Activated CD4-positive, alpha-beta memory T cell treated with anti-CD3 and anti-CD28 coated beads, Interleukin-2, amount 10 ng/mL, durations not matched to agents 7 days and 5 days (primary cell): Measurements from ENCODE around the gene ARX. TPM values are rescaled to one million over a fixed set of nuclear protein-coding genes. Genes with fewer than 3 reads are reported as not detected.

Experiments used
- CTCF ChIA-PET: fragments of 350-600 bp; sonication (Branson Sonifier 250); formaldehyde crosslinking; loops from one replicate; lab custom pipeline; 2021; ENCODE audit warnings: antibody characterized with exemption, inconsistent platforms; lab: Charles Lee
- POLR2A ChIA-PET: fragments of 350-600 bp; sonication (Branson Sonifier 250); formaldehyde crosslinking; loops from one replicate; lab custom pipeline; 2021; ENCODE audit warnings: antibody characterized with exemption; lab: Charles Lee
- DNase-seq: peaks from one replicate; pipeline ENCODE4 v3.0.0-alpha.2; 2020
- H3K27ac Mint-ChIP-seq: one replicate; pipeline ENCODE4 v1.8.0; 2021; ENCODE audit warnings: mild to moderate bottlenecking, mixed read lengths
- H3K27me3 Mint-ChIP-seq: one replicate; pipeline ENCODE4 v1.8.0; 2021; ENCODE audit warnings: mixed read lengths
- H3K36me3 Mint-ChIP-seq: one replicate; pipeline ENCODE4 v1.8.0; 2021; ENCODE audit warnings: low read depth, mixed read lengths
- H3K4me1 Mint-ChIP-seq: one replicate; pipeline ENCODE4 v1.8.0; 2021; ENCODE audit warnings: mixed read lengths
- H3K4me3 Mint-ChIP-seq: one replicate; pipeline ENCODE4 v1.8.0; 2021; ENCODE audit warnings: mild to moderate bottlenecking, mixed read lengths
- H3K9me3 Mint-ChIP-seq: one replicate; pipeline ENCODE4 v1.8.0; 2021; ENCODE audit warnings: mixed read lengths
- total RNA-seq, 2 experiments: library from RNA; stranded (reverse); gene quantifications; one replicate each; pipeline ENCODE4 v1.2.3, GENCODE V29; 2021

Gene ARX
- total RNA-seq, 2 experiments from 2014 or later = not detected

DNA sequence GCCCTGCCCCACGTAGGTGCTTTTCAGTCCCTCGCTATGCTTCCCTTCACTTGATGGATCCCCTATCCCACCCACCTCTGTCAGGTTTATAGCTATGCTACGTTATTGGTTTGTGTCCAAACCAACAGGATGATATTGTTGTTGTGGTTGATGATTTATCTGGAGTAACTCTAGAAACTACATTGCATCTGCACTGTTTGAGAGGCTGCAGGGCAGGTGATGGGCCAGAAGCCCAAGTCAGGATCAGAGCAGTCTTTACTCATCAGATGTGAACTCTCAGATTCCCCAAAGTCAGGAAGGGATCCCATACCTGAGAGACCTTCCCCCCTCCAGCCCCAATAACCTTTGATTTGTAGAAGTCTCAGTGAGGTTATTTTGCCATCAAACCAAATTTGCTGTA, 34.7 kb downstream of the ARX start:
- POLR2A ChIA-PET = no interaction called here
- CTCF ChIA-PET = no interaction called here
- Mint-ChIP-seq H3K4me3 (no peak overlapping the region), H3K4me1 (peaks cover 2% of the 10 kb centered on the region), H3K27me3 (no peaks in the 10 kb centered on the region), H3K36me3 (no peaks in the 10 kb centered on the region), H3K27ac (no peak overlapping the region), H3K9me3 (no peaks in the 10 kb centered on the region)
- no peak for DNase-seq

DNA sequence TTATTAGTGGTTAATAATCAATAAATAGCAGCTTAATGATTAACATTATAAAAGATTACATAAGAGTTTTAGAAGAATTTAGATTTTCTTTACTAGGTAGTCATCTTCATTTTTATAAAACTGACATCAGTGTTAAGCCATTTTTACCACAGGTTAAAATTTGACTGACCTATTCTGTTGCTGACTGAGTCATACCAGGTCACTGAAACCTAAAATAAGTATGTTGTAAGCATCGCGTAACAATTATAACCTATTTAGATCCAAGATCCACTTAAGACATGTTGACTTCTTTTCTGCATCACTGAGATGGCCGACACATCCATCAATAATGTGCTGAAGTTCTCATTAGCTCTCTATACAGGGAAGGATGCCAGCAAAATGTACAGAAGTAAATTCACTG, 36.7 kb downstream of the ARX start:
- Mint-ChIP-seq H3K4me3 (no peak overlapping the region), H3K36me3 (no peaks in the 10 kb centered on the region), H3K27ac (no peak overlapping the region), H3K27me3 (no peaks in the 10 kb centered on the region), H3K9me3 (no peaks in the 10 kb centered on the region), H3K4me1 (peaks cover 2% of the 10 kb centered on the region)
- CTCF ChIA-PET = no interaction called here
- POLR2A ChIA-PET = no interaction called here
- DNase-seq = no peak

DNA sequence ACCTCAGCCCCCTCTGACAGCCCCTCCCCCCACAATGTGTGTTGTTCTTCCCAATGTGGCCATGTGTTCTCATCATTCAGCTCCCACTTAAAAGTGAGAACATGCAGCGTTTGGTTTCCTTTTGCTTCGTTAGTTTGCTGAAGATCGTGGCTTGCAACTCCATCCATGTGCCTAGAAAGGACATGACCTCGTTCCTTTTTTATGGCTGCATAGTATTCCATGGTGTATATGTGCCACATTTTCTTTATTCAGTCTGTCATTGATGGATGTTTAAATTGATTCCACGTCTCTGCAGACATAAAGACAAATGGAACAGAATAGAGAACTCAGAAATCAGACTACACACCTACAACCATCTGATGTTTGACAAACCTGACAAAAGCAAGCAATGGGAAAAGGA, 46.0 kb downstream of the ARX start:
- ChIA-PET CTCF (no interaction called here), POLR2A (no interaction called here)
- no peaks in the 10 kb centered on the region for H3K4me1 Mint-ChIP-seq

DNA sequence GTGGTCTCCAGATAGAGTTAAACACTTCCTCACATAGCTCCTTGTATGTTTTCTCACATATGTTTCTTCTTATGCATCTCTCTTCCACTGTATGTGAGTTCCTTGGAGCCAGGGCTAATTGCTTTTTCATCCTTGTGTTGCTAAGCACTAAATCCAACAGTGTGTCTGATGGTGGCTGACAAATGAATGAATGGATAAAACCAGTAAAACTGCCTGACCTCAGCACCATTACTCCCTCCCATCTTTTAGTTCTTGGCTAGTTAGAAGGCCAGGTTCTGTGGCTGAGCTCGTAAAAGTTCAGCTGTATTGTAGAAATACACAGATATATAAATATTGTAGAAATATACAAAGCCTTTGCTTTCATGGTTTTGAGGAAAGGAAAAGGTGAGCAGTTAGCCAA, 50.4 kb downstream of the ARX start:
- H3K4me3 Mint-ChIP-seq = no peak overlapping the region
- CTCF ChIA-PET = no interaction called here
- no peaks in the 10 kb centered on the region for H3K4me1 Mint-ChIP-seq
- no peaks in the 10 kb centered on the region for H3K27me3 Mint-ChIP-seq
- H3K9me3 Mint-ChIP-seq = no peaks in the 10 kb centered on the region
- H3K36me3 Mint-ChIP-seq = peaks cover 11% of the 10 kb centered on the region
- POLR2A ChIA-PET = no interaction called here
- H3K27ac Mint-ChIP-seq = no peak overlapping the region
- no peak for DNase-seq

More for the DNA sequence above, 46.0 kb downstream of the ARX start:
- no peak overlapping the region for H3K4me3 Mint-ChIP-seq
- H3K27me3 Mint-ChIP-seq = no peaks in the 10 kb centered on the region
- no peak overlapping the region for H3K27ac Mint-ChIP-seq
- DNase-seq = no peak
- H3K36me3 Mint-ChIP-seq = peaks cover 11% of the 10 kb centered on the region
- H3K9me3 Mint-ChIP-seq = no peaks in the 10 kb centered on the region

GRCh38 chrX:24963823-24964222, 51.9 kb downstream of the ARX start:
- H3K9me3 Mint-ChIP-seq = no peaks in the 10 kb centered on the region

DNA sequence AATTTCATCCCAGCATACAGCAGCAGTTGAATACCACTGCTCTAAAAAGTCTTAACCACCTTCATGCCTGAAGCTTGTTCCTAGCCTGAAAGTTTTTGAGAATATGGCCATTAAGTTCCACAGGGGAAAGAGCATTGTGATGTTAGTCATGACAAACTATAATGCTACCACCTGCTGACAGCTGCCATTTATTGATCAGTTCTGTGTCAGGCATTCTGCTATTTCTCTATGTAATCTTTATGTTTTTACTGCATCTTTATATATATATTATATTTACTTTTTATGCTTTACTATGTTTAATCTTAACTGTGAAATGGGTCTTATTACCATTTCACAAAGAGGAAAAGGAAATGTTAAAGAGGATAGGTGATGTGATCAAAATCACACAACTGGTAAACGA, 54.0 kb downstream of the ARX start:
- H3K27ac Mint-ChIP-seq = no peak overlapping the region
- peaks cover 7% of the 10 kb centered on the region for H3K36me3 Mint-ChIP-seq
- DNase-seq = no peak
- H3K4me1 Mint-ChIP-seq = no peaks in the 10 kb centered on the region
- no peaks in the 10 kb centered on the region for H3K9me3 Mint-ChIP-seq
- H3K27me3 Mint-ChIP-seq = no peaks in the 10 kb centered on the region
- no peak overlapping the region for H3K4me3 Mint-ChIP-seq
- ChIA-PET CTCF (no interaction called here), POLR2A (no interaction called here)

More at GRCh38 chrX:24963823-24964222, 51.9 kb downstream of the ARX start:
- H3K27ac Mint-ChIP-seq = no peak overlapping the region
- H3K27me3 Mint-ChIP-seq = no peaks in the 10 kb centered on the region
- CTCF ChIA-PET = interaction anchor here (0.5 kb wide), 1 partner anchor 76 kb away, joined by 5 read pairs; no protein-coding TSS in a partner anchor
- peaks cover 3% of the 10 kb centered on the region for H3K36me3 Mint-ChIP-seq
- POLR2A ChIA-PET = no interaction called here
- H3K4me3 Mint-ChIP-seq = no peak overlapping the region
- no peaks in the 10 kb centered on the region for H3K4me1 Mint-ChIP-seq
- no peak for DNase-seq

GRCh38 chrX:24956828-24957227, 58.9 kb downstream of the ARX start:
- Mint-ChIP-seq H3K4me1 (no peaks in the 10 kb centered on the region), H3K9me3 (no peaks in the 10 kb centered on the region), H3K36me3 (peaks cover 4% of the 10 kb centered on the region), H3K27ac (no peak overlapping the region), H3K4me3 (no peak overlapping the region), H3K27me3 (no peaks in the 10 kb centered on the region)
- no peak for DNase-seq
- POLR2A ChIA-PET = no interaction called here
- CTCF ChIA-PET = no interaction called here

DNA sequence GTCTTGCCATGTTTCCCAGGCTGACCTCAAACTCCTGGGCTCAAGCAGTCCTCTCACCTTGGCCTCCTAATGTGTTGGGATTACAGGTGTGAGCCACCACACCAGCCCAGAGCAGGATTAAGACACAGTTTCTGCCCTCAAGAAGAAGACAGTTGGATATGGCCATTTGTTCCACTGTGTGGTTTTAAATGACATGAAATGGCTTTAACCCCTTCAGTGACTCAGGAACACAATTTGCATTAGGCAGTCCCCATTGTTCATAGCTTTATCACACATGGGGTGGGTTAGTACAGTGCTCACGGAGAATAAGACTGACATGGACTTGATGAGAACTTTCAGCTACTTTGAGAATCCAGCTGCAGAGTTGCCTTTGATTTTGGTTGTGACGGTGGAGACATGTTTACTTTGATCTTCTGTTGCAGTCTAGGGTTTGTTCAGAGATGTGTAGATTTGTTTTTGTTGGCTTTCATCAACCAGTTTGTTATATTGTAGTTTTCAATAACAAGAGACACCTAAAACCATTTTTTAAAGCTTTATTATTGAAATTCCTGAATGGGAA, 60.3 kb downstream of the ARX start:
- DNase-seq = no peak
- no peak overlapping the region for H3K27ac Mint-ChIP-seq
- H3K9me3 Mint-ChIP-seq = no peaks in the 10 kb centered on the region
- POLR2A ChIA-PET = no interaction called here
- CTCF ChIA-PET = no interaction called here
- H3K4me3 Mint-ChIP-seq = no peak overlapping the region
- H3K36me3 Mint-ChIP-seq = peaks cover 4% of the 10 kb centered on the region
- H3K27me3 Mint-ChIP-seq = no peaks in the 10 kb centered on the region
- H3K4me1 Mint-ChIP-seq = no peaks in the 10 kb centered on the region

DNA sequence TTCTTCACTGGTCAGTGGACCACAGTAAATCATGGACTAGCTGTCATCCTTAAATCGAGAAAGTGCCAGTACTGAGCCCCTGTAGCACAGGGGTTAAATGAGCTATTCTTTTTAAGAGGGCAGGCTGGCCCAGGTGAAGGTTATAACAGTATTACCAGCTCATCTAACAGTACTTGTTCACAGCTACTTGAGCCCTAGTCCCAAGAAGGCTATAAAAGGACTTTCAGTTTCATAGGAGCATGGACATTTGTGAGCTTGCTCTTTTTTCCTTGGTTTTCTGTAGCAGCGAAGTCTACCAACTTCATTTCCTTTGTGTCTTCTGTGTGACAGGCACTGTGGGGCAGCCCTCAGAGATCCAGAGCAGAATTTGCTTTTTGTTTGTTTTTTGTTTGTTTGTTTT, 61.0 kb downstream of the ARX start:
- ChIA-PET POLR2A (no interaction called here), CTCF (no interaction called here)
- no peak for DNase-seq
- Mint-ChIP-seq H3K9me3 (no peaks in the 10 kb centered on the region), H3K27me3 (no peaks in the 10 kb centered on the region), H3K27ac (no peak overlapping the region), H3K4me3 (no peak overlapping the region), H3K4me1 (no peaks in the 10 kb centered on the region), H3K36me3 (peaks cover 4% of the 10 kb centered on the region)
